Endodermal cell (in vitro differentiated cells): ENCODE results near the gene TMIGD3. TPM values are rescaled to one million over a fixed set of nuclear protein-coding genes. Genes with fewer than 3 reads are reported as not detected.

Experiments
- DNase-seq: peaks from one replicate; pipeline ENCODE4 v3.0.0-alpha.2; 2017
- H3K27ac ChIP-seq: 2 replicates; pipeline ENCODE4 v1.5.1; 2013; ENCODE audit warnings: mild to moderate bottlenecking, low read depth, low read length, moderate library complexity
- H3K27me3 ChIP-seq: 2 replicates; pipeline ENCODE4 v1.6.1; 2013; ENCODE audit warnings: mild to moderate bottlenecking, low read length, moderate library complexity; ENCODE audit not compliant: insufficient read depth, control insufficient read depth, poor library complexity, severe bottlenecking
- H3K36me3 ChIP-seq: 2 replicates; pipeline ENCODE4 v1.7.0; 2013; ENCODE audit warnings: mild to moderate bottlenecking, low read length, moderate library complexity; ENCODE audit not compliant: control insufficient read depth, insufficient read depth
- H3K4me1 ChIP-seq: one replicate; pipeline ENCODE4 v1.7.0; 2013; ENCODE audit warnings: low read length; ENCODE audit not compliant: control insufficient read depth, insufficient read depth
- H3K4me3 ChIP-seq: 2 replicates; pipeline ENCODE4 v1.5.1; 2013; ENCODE audit warnings: mild to moderate bottlenecking, low read length, moderate library complexity
- H3K9ac ChIP-seq: 2 replicates; pipeline ENCODE4 v1.6.1; 2013; ENCODE audit warnings: mild to moderate bottlenecking, low read length, moderate library complexity; ENCODE audit not compliant: poor library complexity, severe bottlenecking; ENCODE audit errors: extremely low read depth
- H3K9me3 ChIP-seq: 2 replicates; pipeline ENCODE4 v1.6.1; 2013; ENCODE audit warnings: mild to moderate bottlenecking, low read length, moderate library complexity; ENCODE audit not compliant: control insufficient read depth
- H3K27ac Mint-ChIP-seq: 2 replicates; pipeline ENCODE4 v1.8.0; 2020; ENCODE audit warnings: mixed read lengths
- H3K27me3 Mint-ChIP-seq: 2 replicates; pipeline ENCODE4 v1.8.0; 2021; ENCODE audit warnings: mild to moderate bottlenecking, mixed read lengths; ENCODE audit not compliant: insufficient read depth
- H3K36me3 Mint-ChIP-seq: 2 replicates; pipeline ENCODE4 v1.8.0; 2020; ENCODE audit warnings: low read depth, mixed read lengths
- H3K4me1 Mint-ChIP-seq: 2 replicates; pipeline ENCODE4 v1.8.0; 2020; ENCODE audit warnings: mixed read lengths
- H3K4me3 Mint-ChIP-seq: 2 replicates; pipeline ENCODE4 v1.8.0; 2020; ENCODE audit warnings: mild to moderate bottlenecking, moderate library complexity, mixed read lengths
- H3K9me3 Mint-ChIP-seq: 2 replicates; pipeline ENCODE4 v1.8.0; 2020; ENCODE audit warnings: mild to moderate bottlenecking, mixed read lengths
- WGBS, 2 experiments: methylation state at CpG; one replicate each; pipeline versions ENCODE4 v1.1.5 to v1.1.7; 2013; ENCODE audit warnings: missing lambda C conversion rate in 2 of 2, mixed read lengths in 1 of 2; ENCODE audit not compliant: insufficient coverage in 1 of 2, insufficient read length in 1 of 2; 5-methylcytosine and 5-hydroxymethylcytosine counted together
- total RNA-seq, 2 donors: library from RNA; stranded (reverse); fragmentation: NEBNext Ultra II Directional in 1 of 2; extraction: Animal tissue kit (Norgen Biotek cat#: 25700) in 1 of 2; gene quantifications; 2 replicates in 1 of 2; 3 replicates in 1 of 2; pipeline ENCODE4 v1.2.1, GENCODE V29; 2021
- TF ChIP-seq, protein P1 (sequence below): fragments of 200-600 bp; sonication (generic); conservative IDR thresholded peaks from 2 replicates; pipeline ENCODE4 v1.5.0; 2021; ENCODE audit warnings: antibody characterized with exemption, mild to moderate bottlenecking

Gene TMIGD3
- total RNA-seq, 2 donors from 2014 or later, result not detected

DNA sequence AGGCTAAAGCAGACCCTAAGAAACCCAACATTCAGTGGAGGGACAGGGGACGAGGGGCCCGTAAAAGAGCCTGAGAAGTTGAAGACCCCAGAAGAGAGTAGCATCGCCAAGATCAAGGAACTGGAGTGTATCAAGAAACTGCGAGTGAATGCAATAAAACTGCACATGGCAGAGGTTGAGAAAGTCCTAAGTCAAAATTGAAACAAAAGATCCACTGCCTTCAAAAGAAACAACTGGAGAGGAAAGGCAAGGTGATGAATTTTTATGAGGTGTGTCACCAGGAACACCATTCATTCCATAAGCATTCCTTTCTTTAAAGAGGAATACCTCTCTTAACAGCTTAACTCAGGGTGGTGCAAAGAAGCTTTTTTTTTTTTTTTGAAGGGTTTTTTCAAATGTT lies 38.3 kb upstream of the TMIGD3 start:
- 87 to 90% methylated on average over 4 of the region's 4 CpGs for WGBS, 2 experiments
- H3K27ac Mint-ChIP-seq, result peak overlapping the region; percentile 36
- H3K27me3 ChIP-seq, result no peaks in the 10 kb centered on the region
- H3K4me1 Mint-ChIP-seq, result peaks cover 10% of the 10 kb centered on the region
- H3K36me3 Mint-ChIP-seq, result no peaks in the 10 kb centered on the region
- peak; percentile 52 for DNase-seq
- H3K4me1 ChIP-seq, result no peaks in the 10 kb centered on the region
- no peaks in the 10 kb centered on the region for H3K9me3 Mint-ChIP-seq
- TF ChIP-seq, protein P1, sequence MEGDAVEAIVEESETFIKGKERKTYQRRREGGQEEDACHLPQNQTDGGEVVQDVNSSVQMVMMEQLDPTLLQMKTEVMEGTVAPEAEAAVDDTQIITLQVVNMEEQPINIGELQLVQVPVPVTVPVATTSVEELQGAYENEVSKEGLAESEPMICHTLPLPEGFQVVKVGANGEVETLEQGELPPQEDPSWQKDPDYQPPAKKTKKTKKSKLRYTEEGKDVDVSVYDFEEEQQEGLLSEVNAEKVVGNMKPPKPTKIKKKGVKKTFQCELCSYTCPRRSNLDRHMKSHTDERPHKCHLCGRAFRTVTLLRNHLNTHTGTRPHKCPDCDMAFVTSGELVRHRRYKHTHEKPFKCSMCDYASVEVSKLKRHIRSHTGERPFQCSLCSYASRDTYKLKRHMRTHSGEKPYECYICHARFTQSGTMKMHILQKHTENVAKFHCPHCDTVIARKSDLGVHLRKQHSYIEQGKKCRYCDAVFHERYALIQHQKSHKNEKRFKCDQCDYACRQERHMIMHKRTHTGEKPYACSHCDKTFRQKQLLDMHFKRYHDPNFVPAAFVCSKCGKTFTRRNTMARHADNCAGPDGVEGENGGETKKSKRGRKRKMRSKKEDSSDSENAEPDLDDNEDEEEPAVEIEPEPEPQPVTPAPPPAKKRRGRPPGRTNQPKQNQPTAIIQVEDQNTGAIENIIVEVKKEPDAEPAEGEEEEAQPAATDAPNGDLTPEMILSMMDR, result no peak
- peaks cover 10% of the 10 kb centered on the region for H3K27me3 Mint-ChIP-seq
- no peaks in the 10 kb centered on the region for H3K9me3 ChIP-seq
- no peak overlapping the region for H3K27ac ChIP-seq
- no peak overlapping the region for H3K4me3 Mint-ChIP-seq
- H3K4me3 ChIP-seq, result no peak overlapping the region
- no peak overlapping the region for H3K9ac ChIP-seq
- no peaks in the 10 kb centered on the region for H3K36me3 ChIP-seq

DNA sequence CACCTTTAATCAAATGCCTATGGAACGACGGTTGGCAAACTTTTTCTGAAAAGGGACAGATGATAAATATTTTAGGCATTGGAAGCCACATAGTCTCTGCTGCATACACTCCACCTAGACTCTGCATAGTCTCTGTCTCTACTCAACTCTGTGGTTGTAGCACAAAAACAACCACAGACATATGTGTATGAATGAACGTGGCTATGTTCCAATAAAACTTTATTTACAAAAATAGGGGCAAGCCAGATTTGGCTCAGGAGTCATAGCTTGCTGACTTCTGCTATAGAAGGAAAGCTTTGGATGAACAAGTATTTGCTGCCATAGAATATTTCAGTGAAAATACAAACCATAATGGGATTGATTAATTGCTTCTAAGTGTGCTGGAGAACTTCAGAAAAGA lies 37.5 kb upstream of the TMIGD3 start:
- Histone ChIP-seq H3K36me3 (no peaks in the 10 kb centered on the region), H3K4me3 (no peak overlapping the region), H3K9ac (no peak overlapping the region), H3K27ac (no peak overlapping the region), H3K9me3 (no peaks in the 10 kb centered on the region), H3K4me1 (no peaks in the 10 kb centered on the region), H3K27me3 (no peaks in the 10 kb centered on the region)
- no peaks in the 10 kb centered on the region for H3K36me3 Mint-ChIP-seq
- DNase-seq, result no peak
- no peak overlapping the region for H3K27ac Mint-ChIP-seq
- TF ChIP-seq, protein P1, result no peak
- no peaks in the 10 kb centered on the region for H3K9me3 Mint-ChIP-seq
- no peak overlapping the region for H3K4me3 Mint-ChIP-seq
- peaks cover 10% of the 10 kb centered on the region for H3K4me1 Mint-ChIP-seq
- 94 to 100% methylated on average over 1 to 3 of the region's 3 CpGs for WGBS, 2 experiments
- peaks cover 10% of the 10 kb centered on the region for H3K27me3 Mint-ChIP-seq

DNA sequence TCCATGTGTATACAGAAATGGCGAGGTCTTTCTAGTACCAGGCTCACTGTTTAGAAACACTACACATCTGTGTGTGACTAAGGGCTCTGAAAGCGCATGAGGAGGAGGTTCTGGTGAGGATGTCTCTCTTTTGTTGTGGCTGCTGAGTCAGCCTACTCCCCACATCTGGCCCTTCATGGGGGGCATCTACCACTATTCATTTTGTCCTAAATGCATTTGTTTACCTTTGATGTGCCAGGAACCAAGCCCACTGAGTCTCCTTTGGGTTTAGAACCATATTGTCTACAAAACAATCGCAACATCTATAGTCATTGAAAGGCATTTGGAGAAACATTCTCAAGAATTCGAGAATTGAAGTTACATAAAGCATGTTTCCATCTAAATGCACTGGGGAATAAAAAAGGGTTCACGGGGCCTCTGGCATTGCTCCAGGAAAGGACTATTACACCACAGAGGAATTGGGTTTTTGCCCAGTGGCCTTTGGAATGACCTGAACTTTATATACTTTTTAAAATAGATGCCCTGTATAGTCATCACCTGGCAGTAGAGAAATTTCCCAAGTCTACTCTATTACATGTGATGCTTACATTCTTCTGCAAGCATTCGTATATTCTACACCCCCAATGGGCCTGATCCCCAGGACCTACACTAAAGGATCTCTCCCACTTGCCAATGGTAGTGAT lies 35.1 kb upstream of the TMIGD3 start:
- Histone ChIP-seq H3K9ac (no peak overlapping the region), H3K27ac (no peak overlapping the region), H3K36me3 (no peaks in the 10 kb centered on the region), H3K9me3 (no peaks in the 10 kb centered on the region), H3K4me3 (no peak overlapping the region), H3K4me1 (no peaks in the 10 kb centered on the region), H3K27me3 (no peaks in the 10 kb centered on the region)
- Mint-ChIP-seq H3K9me3 (no peaks in the 10 kb centered on the region), H3K36me3 (no peaks in the 10 kb centered on the region), H3K4me1 (peaks cover 10% of the 10 kb centered on the region), H3K27ac (no peak overlapping the region), H3K27me3 (peaks cover 10% of the 10 kb centered on the region), H3K4me3 (no peak overlapping the region)
- no peak for DNase-seq
- TF ChIP-seq, protein P1, result no peak
- 81 to 84% methylated on average over 4 to 6 of the region's 6 CpGs for WGBS, 2 experiments
